ENCODE measurements around the gene NUP205. TPM values are rescaled to one million over a fixed set of nuclear protein-coding genes. Genes with fewer than 3 reads are reported as not detected.

The NUP205 gene
- total RNA-seq, 2 donors from 2014 or later = 118 to 129 TPM

DNA sequence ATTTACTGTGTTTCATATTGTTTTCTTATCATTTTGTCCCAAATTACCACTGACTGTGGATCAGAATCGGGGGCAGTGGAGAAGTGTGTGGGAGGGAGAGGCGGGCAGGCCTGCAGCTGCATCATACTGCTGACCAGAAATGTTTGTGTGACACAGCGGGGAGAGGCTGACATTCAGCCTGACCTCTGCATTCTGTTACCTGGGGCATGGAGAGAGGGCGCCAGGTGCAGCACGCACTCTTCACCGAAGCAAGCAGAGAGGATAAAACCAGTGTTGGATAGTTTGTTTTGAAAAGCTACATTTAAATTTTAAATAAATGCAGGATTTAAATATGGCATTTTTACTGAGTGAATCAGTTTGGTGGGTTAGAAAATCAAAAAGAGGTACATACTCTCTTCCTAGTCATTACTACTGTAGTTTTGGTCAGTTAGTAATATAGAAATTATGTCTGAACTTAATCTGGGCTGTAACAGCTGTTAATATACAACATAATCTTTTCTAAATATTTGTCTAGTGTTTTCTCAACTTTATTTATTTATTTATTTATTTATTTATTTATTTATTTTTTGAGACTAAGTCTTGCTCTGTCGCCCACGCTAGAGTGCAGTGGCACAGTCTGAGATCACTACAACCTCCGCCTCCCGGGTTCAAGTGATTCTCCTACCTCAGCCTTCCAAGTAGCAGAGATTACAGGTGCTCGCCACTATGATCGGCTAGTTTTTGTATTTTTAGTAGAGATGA is 95.8 kb downstream of the NUP205 start:
- Histone ChIP-seq H3K36me3 (ENCODE audit: control insufficient read depth, insufficient read depth, low read length) (peaks cover 14% of the 10 kb centered on the region), H3K4me3 (ENCODE audit: low read length) (no peak overlapping the region), H3K27ac (ENCODE audit: low read depth, low read length) (no peak overlapping the region), H3K9ac (ENCODE audit: extremely low read depth, low read length, poor library complexity, severe bottlenecking) (no peak overlapping the region), H3K27me3 (ENCODE audit: control insufficient read depth, insufficient read depth, low read length, poor library complexity, severe bottlenecking) (no peaks in the 10 kb centered on the region), H3K9me3 (ENCODE audit: control insufficient read depth, low read length) (no peaks in the 10 kb centered on the region), H3K4me1 (ENCODE audit: control insufficient read depth, insufficient read depth, low read length) (no peaks in the 10 kb centered on the region)
- TF ChIP-seq, protein P1, sequence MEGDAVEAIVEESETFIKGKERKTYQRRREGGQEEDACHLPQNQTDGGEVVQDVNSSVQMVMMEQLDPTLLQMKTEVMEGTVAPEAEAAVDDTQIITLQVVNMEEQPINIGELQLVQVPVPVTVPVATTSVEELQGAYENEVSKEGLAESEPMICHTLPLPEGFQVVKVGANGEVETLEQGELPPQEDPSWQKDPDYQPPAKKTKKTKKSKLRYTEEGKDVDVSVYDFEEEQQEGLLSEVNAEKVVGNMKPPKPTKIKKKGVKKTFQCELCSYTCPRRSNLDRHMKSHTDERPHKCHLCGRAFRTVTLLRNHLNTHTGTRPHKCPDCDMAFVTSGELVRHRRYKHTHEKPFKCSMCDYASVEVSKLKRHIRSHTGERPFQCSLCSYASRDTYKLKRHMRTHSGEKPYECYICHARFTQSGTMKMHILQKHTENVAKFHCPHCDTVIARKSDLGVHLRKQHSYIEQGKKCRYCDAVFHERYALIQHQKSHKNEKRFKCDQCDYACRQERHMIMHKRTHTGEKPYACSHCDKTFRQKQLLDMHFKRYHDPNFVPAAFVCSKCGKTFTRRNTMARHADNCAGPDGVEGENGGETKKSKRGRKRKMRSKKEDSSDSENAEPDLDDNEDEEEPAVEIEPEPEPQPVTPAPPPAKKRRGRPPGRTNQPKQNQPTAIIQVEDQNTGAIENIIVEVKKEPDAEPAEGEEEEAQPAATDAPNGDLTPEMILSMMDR (conservative IDR thresholded peaks at IDR 0.05) = no peak
- H3K4me3 Mint-ChIP-seq = no peak overlapping the region
- DNase-seq = no peak
- no peaks in the 10 kb centered on the region for H3K9me3 Mint-ChIP-seq
- H3K27me3 Mint-ChIP-seq (ENCODE audit: insufficient read depth) = no peaks in the 10 kb centered on the region
- no peak overlapping the region for H3K27ac Mint-ChIP-seq
- 83 to 87% methylated on average over 11 to 12 of the region's 12 CpGs for WGBS, 2 experiments (ENCODE audit: insufficient coverage in 1 of 2, insufficient read length in 1 of 2)
- peaks cover 16% of the 10 kb centered on the region for H3K4me1 Mint-ChIP-seq
- peaks cover 5% of the 10 kb centered on the region for H3K36me3 Mint-ChIP-seq (ENCODE audit: low read depth)

DNA sequence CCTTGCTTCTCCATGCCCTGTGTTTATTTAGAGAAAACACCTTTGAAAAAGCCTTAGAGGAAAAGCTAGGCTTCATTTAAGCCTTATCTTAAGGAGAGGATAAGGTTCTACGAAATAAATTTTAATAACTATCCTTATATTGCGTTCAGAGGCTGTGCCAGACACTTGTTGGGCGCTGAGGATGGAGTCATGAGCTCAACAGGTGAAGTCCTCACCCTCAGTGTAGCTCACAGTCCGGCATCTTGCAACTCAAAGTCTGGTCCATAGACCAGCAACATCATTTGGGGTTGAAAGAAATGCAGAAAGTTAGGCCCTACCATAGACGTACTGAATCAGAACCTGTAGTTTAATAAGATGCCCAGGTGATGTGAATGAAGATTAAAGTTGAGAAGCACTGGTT is 100.8 kb downstream of the NUP205 start:
- Mint-ChIP-seq H3K27ac (no peak overlapping the region), H3K9me3 (no peaks in the 10 kb centered on the region), H3K36me3 (ENCODE audit: low read depth) (no peaks in the 10 kb centered on the region), H3K4me1 (peaks cover 24% of the 10 kb centered on the region), H3K4me3 (no peak overlapping the region), H3K27me3 (ENCODE audit: insufficient read depth) (no peaks in the 10 kb centered on the region)
- 95 to 100% methylated on average over 4 to 5 of the region's 5 CpGs for WGBS, 2 experiments (ENCODE audit: insufficient coverage in 1 of 2, insufficient read length in 1 of 2)
- Histone ChIP-seq H3K4me1 (ENCODE audit: control insufficient read depth, insufficient read depth, low read length) (peaks cover 5% of the 10 kb centered on the region), H3K4me3 (ENCODE audit: low read length) (no peak overlapping the region), H3K36me3 (ENCODE audit: control insufficient read depth, insufficient read depth, low read length) (no peaks in the 10 kb centered on the region), H3K9me3 (ENCODE audit: control insufficient read depth, low read length) (no peaks in the 10 kb centered on the region), H3K27me3 (ENCODE audit: control insufficient read depth, insufficient read depth, low read length, poor library complexity, severe bottlenecking) (no peaks in the 10 kb centered on the region), H3K27ac (ENCODE audit: low read depth, low read length) (no peak overlapping the region), H3K9ac (ENCODE audit: extremely low read depth, low read length, poor library complexity, severe bottlenecking) (no peak overlapping the region)
- DNase-seq = no peak
- TF ChIP-seq, protein P1 (conservative IDR thresholded peaks at IDR 0.05) = no peak

DNA sequence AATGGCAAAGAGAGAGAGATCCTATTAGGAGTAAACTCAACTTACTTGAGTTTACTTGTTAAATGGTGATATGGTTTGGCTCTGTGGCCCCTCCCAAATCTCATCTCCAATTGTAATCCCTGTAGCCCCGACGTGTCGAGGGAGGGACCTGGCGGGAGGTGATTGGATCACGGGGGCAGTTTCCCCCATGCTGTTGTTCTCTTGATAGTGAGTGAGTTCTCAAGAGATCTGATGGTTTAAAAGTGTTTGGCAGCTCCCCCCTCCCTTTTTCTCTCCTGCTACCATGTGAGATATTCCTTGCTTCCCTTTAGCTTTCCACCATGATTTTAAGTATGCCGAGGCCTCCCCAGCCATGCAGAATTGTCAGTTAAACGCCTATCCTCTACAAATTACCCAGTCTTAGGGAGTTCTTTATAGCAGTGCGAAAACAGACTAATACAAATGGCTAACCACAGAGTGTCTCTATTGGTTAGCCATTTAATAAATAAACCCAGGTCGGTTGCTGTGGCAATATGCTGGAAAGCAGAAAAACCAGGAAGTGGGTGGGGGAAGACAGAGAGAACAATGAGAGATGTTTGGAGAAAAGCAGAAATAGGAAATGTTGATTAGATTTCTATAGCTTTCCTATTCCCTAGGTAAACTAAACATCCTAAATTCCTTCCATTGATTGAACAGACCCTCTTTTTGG is 101.6 kb downstream of the NUP205 start:
- Mint-ChIP-seq H3K4me1 (peaks cover 29% of the 10 kb centered on the region), H3K27me3 (ENCODE audit: insufficient read depth) (no peaks in the 10 kb centered on the region), H3K36me3 (ENCODE audit: low read depth) (no peaks in the 10 kb centered on the region), H3K4me3 (no peak overlapping the region), H3K9me3 (no peaks in the 10 kb centered on the region), H3K27ac (no peak overlapping the region)
- no peaks in the 10 kb centered on the region for H3K27me3 ChIP-seq (ENCODE audit: control insufficient read depth, insufficient read depth, low read length, poor library complexity, severe bottlenecking)
- DNase-seq = no peak
- H3K4me1 ChIP-seq (ENCODE audit: control insufficient read depth, insufficient read depth, low read length) = peaks cover 5% of the 10 kb centered on the region
- H3K9me3 ChIP-seq (ENCODE audit: control insufficient read depth, low read length) = no peaks in the 10 kb centered on the region
- no peak overlapping the region for H3K4me3 ChIP-seq (ENCODE audit: low read length)
- H3K9ac ChIP-seq (ENCODE audit: extremely low read depth, low read length, poor library complexity, severe bottlenecking) = no peak overlapping the region
- TF ChIP-seq, protein P1 (conservative IDR thresholded peaks at IDR 0.05) = no peak
- H3K36me3 ChIP-seq (ENCODE audit: control insufficient read depth, insufficient read depth, low read length) = no peaks in the 10 kb centered on the region
- WGBS, 2 experiments (ENCODE audit: insufficient coverage in 1 of 2, insufficient read length in 1 of 2) = 81 to 92% methylated on average over 3 to 9 of the region's 9 CpGs
- no peak overlapping the region for H3K27ac ChIP-seq (ENCODE audit: low read depth, low read length)
